GM12878 (cell line): ENCODE data around the gene NPR2. TPM values are rescaled to one million over a fixed set of nuclear protein-coding genes. Genes with fewer than 3 reads are reported as not detected.
A peak's percentile ranks its signal among the peaks of the same experiment; 100 is the strongest.

Experiments
- ATAC-seq: fragments of 200-7000 bp; cut with Tn5 transposase; 3 replicates; pipeline ENCODE4 v1.9.1; 2020; ENCODE audit warnings: mild to moderate bottlenecking, moderate library complexity
- BruUV-seq: library from RNA; stranded (reverse); fragments of 400-500 nt; replicated peaks from 2 replicates; lab custom pipeline; 2021; lab: Mats Ljungman, UMichigan
- CTCF ChIA-PET: fragments of 300-600 bp; sonication (Branson Sonifier 250); formaldehyde crosslinking; extraction: SDS; loops from one replicate; lab custom pipeline; 2021; ENCODE audit warnings: inconsistent platforms; lab: Yijun Ruan, JAX
- POLR2A ChIA-PET: fragments of 350-600 bp; formaldehyde crosslinking; extraction: SDS; loops from one replicate; lab custom pipeline; 2021; ENCODE audit warnings: inconsistent platforms; lab: Charles Lee
- RAD21 ChIA-PET: fragments of 300-600 bp; sonication (Branson Sonifier 250); formaldehyde crosslinking; loops from one replicate; lab custom pipeline; 2023; ENCODE audit warnings: antibody characterized with exemption; ENCODE audit not compliant: unreplicated experiment; lab: Charles Lee
- SMC1A ChIA-PET: fragments of 300-600 bp; sonication (Branson Sonifier 250); formaldehyde crosslinking; loops from one replicate; lab custom pipeline; 2023; ENCODE audit not compliant: unreplicated experiment, uncharacterized antibody; lab: Charles Lee
- DNase-seq: peaks from one replicate; pipeline ENCODE4 v3.0.0-alpha.2; 2011; ENCODE audit warnings: low read depth, low spot score
- FAIRE-seq: peaks from 3 replicates; lab custom pipeline; 2011; peaks lifted over from hg19 to GRCh38; lab: Jason Lieb, UNC
- H2AFZ ChIP-seq: 2 replicates; pipeline ENCODE4 v1.6.0; 2011; ENCODE audit warnings: low read depth, low read length, control low read depth; ENCODE audit not compliant: control insufficient read depth
- H3K27ac ChIP-seq: 2 replicates; pipeline ENCODE4 v1.5.1; 2011; ENCODE audit warnings: control low read depth; ENCODE audit not compliant: control insufficient read depth, insufficient read depth
- H3K27me3 ChIP-seq, 2 experiments: replicated peaks in 1 of 2; 2 replicates each; pipeline versions ENCODE4 v1.6.0 to v1.6.1; 2011; ENCODE audit warnings: low read length in 1 of 2; ENCODE audit not compliant: control insufficient read depth in 2 of 2, insufficient read depth in 2 of 2
- H3K36me3 ChIP-seq, 2 experiments: 2 replicates each; pipeline ENCODE4 v1.5.1; 2011; ENCODE audit warnings: low read length in 1 of 2; ENCODE audit not compliant: control insufficient read depth in 2 of 2, insufficient read depth in 2 of 2
- H3K4me1 ChIP-seq: 2 replicates; pipeline ENCODE4 v1.6.1; 2011; ENCODE audit warnings: mild to moderate bottlenecking, low read length, moderate library complexity, mixed read lengths; ENCODE audit not compliant: control insufficient read depth, insufficient read depth
- H3K4me2 ChIP-seq: 2 replicates; pipeline ENCODE4 v1.6.0; 2011; ENCODE audit warnings: control low read depth; ENCODE audit not compliant: control insufficient read depth, insufficient read depth
- H3K4me3 ChIP-seq: fragments of 200-600 bp; sonication (generic); 2 replicates; pipeline ENCODE4 v1.5.1; 2016
- H3K79me2 ChIP-seq: 2 replicates; pipeline ENCODE4 v1.6.0; 2011; ENCODE audit warnings: low read length; ENCODE audit not compliant: control insufficient read depth, insufficient read depth
- H3K9ac ChIP-seq: 2 replicates; pipeline ENCODE4 v1.8.0; 2011; ENCODE audit warnings: low read length, control low read depth, mixed read lengths; ENCODE audit not compliant: control insufficient read depth, insufficient read depth
- H3K9me3 ChIP-seq: replicated peaks from 3 replicates; pipeline ENCODE4 v1.5.1; 2011; ENCODE audit warnings: mild to moderate bottlenecking, low read length; ENCODE audit not compliant: control insufficient read depth, insufficient read depth
- H4K20me1 ChIP-seq: 2 replicates; pipeline ENCODE4 v1.6.0; 2011; ENCODE audit not compliant: control insufficient read depth, insufficient read depth
- SRF ChIP-seq, 2 experiments: IDR thresholded peaks; 2 replicates each; pipeline ENCODE4 v1.6.1; 2011; ENCODE audit warnings: low read depth in 2 of 2, low read length in 2 of 2, mild to moderate bottlenecking in 1 of 2, moderate library complexity in 1 of 2
- TCF3 ChIP-seq: IDR thresholded peaks from 2 replicates; pipeline ENCODE4 v1.6.1; 2012; ENCODE audit warnings: low read depth, mild to moderate bottlenecking, low read length, borderline replicate concordance; ENCODE audit not compliant: insufficient read depth
- ZBTB4 ChIP-seq: fragments of 450-650 bp; formaldehyde crosslinking; IDR thresholded peaks from 2 replicates; pipeline ENCODE4 v1.4.0; 2022; ENCODE audit warnings: mild to moderate bottlenecking, moderate library complexity
- WGBS: methylation state at CpG from one replicate; pipeline ENCODE4 v1.1.6; 2016; ENCODE audit warnings: low lambda C conversion rate; ENCODE audit not compliant: insufficient replicate concordance, insufficient coverage; ENCODE audit errors: missing lambda C conversion rate; 5-methylcytosine and 5-hydroxymethylcytosine counted together
- in situ Hi-C: fragments of 300-500 bp; cut with MboI; formaldehyde crosslinking; loops from 9 replicates; pipeline ENCODE4 v1.14.3; 2018; ENCODE audit warnings: mixed read lengths
- intact Hi-C: fragments of 100-400 bp; cut with micrococcal nuclease; formaldehyde crosslinking; loops from one replicate; pipeline ENCODE4 v1.14.2; 2022; ENCODE audit not compliant: unreplicated experiment
- polyA plus RNA-seq, 11 experiments: library from polyadenylated mRNA; depleted of rRNA in 4 of 11; unstranded in 6 of 11; stranded (reverse) in 5 of 11; fragments of >200 nt; fragmentation: Nextera tagmentation in 4 of 11; fragmentation: Illumina TruSeq in 1 of 11; extraction: Ambion mirVana in 4 of 11; extraction: Trizol in 1 of 11; gene quantifications; 1 replicate in 1 of 11; 2 replicates in 10 of 11; pipeline versions ENCODE4 v1.2.1 to v1.2.3, GENCODE V29; 2011 to 2016; ENCODE audit warnings: inconsistent platforms in 2 of 11, missing spikeins in 2 of 11, low read depth in 1 of 11
- total RNA-seq, 4 experiments: library from RNA; depleted of rRNA in 3 of 4; stranded (reverse); fragments of >200 nt in 3 of 4; fragmentation: Illumina TruSeq in 1 of 4; extraction: Trizol in 1 of 4; gene quantifications; 2 replicates each; pipeline versions ENCODE4 v1.2.1 to v1.2.3, GENCODE V29; 2013 to 2021
- TF ChIP-seq, protein P1 (sequence below): fragments of 450-650 bp; IDR thresholded peaks from 2 replicates; pipeline ENCODE4 v1.6.1; 2016; ENCODE audit warnings: mild to moderate bottlenecking, moderate library complexity, borderline replicate concordance

Gene NPR2
- total and polyA plus RNA-seq, 10 of the 15 experiments (the other 5 are each of a cell fraction or from before 2014, with no cell fraction given) = 2.0 to 20.9 (median 6.8) TPM

DNA sequence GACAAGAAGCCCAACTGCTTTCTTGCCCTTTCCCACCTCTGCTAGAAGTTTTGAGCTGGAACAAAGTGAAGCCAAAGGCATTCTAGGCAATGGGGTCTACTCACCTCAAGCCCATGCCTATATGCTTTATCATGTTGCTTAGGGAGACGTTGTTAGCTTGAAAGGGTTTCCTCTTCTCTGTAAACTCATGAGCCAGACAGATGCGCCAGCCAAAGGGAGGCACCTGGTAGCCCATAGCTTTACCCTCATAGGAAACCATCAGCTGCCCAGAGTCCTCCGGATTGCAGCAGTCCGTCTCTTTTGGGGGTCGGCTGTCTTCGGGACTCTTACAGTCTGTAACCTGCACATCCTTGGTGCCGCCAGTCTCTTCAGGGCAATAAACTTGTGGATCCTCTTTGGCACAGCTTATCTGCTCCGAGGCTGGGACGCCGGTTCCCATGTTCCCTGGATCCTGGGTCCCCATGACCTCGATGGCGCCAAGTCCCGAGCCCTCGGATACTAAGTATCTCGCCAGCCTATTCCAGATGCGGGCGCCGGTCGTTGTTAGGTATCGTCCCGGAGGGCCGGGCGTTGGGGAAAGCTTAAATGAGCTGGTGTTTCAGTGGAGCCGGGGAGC is 43.0 kb upstream of the NPR2 start:
- ChIA-PET POLR2A (interaction anchor here (0.6 to 6.2 kb wide), 15 partner anchors 9 to 677 kb away, joined by 3 to 70 read pairs (median 5); partner anchors contain the start of genes ARHGEF39, CREB3, HINT2 and TLN1), SMC1A (interaction anchor here (0.8 to 4.1 kb wide), 16 partner anchors 10 to 129 kb away, joined by 3 to 39 read pairs (median 5); partner anchors contain the start of genes ARHGEF39, CCDC107, CREB3 and SIT1), RAD21 (interaction anchor here (0.7 to 5.0 kb wide), 15 partner anchors 9 to 144 kb away, joined by 3 to 74 read pairs (median 4); partner anchors contain the start of genes CREB3, SPAG8 and TLN1), CTCF (interaction anchor here (0.9 to 9.5 kb wide), 19 partner anchors 8 to 145 kb away, joined by 3 to 147 read pairs (median 6); partner anchors contain the start of genes ARHGEF39, CCDC107, CREB3 and HINT2)
- DNase-seq (no peak), ATAC-seq (0 out of 3 replicates have a peak, but pooled peaks have one; percentile 0), FAIRE-seq (no peak)
- peaks cover 4% of the 10 kb centered on the region for H3K4me1 ChIP-seq
- BruUV-seq = no TSS peak
- peak overlapping the region; percentile 87 for H2AFZ ChIP-seq
- no peaks in the 10 kb centered on the region; the same call in 1 of the 2 replicates for H4K20me1 ChIP-seq
- in situ Hi-C loops (no loop called here), intact Hi-C loops (loop anchor here (1.0 kb wide), 2 partner anchors 12 to 16 kb away; partner anchors contain the start of genes CREB3 and TLN1)
- no peaks in the 10 kb centered on the region for H3K9me3 ChIP-seq
- no peak for TF ChIP-seq TCF3
- TF ChIP-seq ZBTB4 (CRISPR knock-in tag) = no peak
- TF ChIP-seq SRF (IDR thresholded peaks at IDR 0.05; ENCODE audit: low read depth in 2 of 2, low read length in 2 of 2) = no peak
- TF ChIP-seq, protein P1, sequence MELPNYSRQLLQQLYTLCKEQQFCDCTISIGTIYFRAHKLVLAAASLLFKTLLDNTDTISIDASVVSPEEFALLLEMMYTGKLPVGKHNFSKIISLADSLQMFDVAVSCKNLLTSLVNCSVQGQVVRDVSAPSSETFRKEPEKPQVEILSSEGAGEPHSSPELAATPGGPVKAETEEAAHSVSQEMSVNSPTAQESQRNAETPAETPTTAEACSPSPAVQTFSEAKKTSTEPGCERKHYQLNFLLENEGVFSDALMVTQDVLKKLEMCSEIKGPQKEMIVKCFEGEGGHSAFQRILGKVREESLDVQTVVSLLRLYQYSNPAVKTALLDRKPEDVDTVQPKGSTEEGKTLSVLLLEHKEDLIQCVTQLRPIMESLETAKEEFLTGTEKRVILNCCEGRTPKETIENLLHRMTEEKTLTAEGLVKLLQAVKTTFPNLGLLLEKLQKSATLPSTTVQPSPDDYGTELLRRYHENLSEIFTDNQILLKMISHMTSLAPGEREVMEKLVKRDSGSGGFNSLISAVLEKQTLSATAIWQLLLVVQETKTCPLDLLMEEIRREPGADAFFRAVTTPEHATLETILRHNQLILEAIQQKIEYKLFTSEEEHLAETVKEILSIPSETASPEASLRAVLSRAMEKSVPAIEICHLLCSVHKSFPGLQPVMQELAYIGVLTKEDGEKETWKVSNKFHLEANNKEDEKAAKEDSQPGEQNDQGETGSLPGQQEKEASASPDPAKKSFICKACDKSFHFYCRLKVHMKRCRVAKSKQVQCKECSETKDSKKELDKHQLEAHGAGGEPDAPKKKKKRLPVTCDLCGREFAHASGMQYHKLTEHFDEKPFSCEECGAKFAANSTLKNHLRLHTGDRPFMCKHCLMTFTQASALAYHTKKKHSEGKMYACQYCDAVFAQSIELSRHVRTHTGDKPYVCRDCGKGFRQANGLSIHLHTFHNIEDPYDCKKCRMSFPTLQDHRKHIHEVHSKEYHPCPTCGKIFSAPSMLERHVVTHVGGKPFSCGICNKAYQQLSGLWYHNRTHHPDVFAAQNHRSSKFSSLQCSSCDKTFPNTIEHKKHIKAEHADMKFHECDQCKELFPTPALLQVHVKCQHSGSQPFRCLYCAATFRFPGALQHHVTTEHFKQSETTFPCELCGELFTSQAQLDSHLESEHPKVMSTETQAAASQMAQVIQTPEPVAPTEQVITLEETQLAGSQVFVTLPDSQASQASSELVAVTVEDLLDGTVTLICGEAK = no peak
- peak overlapping the region; percentile 75 for H3K27ac ChIP-seq
- peaks cover 51% of the 10 kb centered on the region for H3K79me2 ChIP-seq
- peaks cover 7 to 27% of the 10 kb centered on the region in 2 experiments for H3K36me3 ChIP-seq
- no peaks in the 10 kb centered on the region for H3K27me3 ChIP-seq
- 1% methylated on average over 24 of the region's 24 CpGs for WGBS
- H3K9ac ChIP-seq = peak overlapping the region; percentile 82
- peak overlapping the region; percentile 91 for H3K4me2 ChIP-seq
- peak overlapping the region; percentile 99 for H3K4me3 ChIP-seq
